ENCODE results near the gene SIX3. TPM values are rescaled to one million over a fixed set of nuclear protein-coding genes. Genes with fewer than 3 reads are reported as not detected.

Gene SIX3
- total and polyA plus RNA-seq, 2 experiments from 2014 or later = 0.21 to 0.28 TPM

DNA sequence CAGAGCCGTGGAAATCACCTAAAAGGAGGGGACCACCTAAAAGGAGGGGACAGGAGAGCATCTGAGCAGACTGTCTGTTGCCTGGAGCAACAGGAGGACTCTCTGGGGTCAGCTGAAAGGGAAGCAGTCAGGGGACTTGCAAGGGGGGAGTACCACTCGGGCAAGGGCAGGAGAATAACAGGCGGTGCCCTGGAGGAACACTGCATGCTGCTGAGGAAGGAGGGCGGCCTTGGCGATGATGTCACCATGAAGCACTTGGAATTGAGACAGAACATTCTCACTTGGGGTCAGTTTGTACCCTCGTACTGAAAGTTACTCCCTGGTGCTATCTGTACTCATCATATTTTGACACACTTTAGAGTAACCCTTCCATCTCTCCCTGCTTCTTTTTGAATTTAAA is 18.4 kb downstream of the SIX3 start:
- H3K9me2 ChIP-seq (ENCODE audit: insufficient read depth) = no peaks in the 10 kb centered on the region
- no peaks in the 10 kb centered on the region for H3K36me3 ChIP-seq (ENCODE audit: insufficient read depth)
- no peak overlapping the region for H3K4me3 ChIP-seq
- no peak overlapping the region for H3K4me2 ChIP-seq
- Mint-ChIP-seq H3K4me1 (peaks cover 22% of the 10 kb centered on the region), H3K27me3 (ENCODE audit: insufficient read depth, low read depth, poor library complexity) (peaks cover 27% of the 10 kb centered on the region), H3K36me3 (ENCODE audit: low read depth) (no peaks in the 10 kb centered on the region; the same call in 2 of the 3 replicates), H3K9me3 (no peaks in the 10 kb centered on the region), H3K27ac (no peak overlapping the region), H3K4me3 (no peak overlapping the region)
- H4K20me1 ChIP-seq (replicated peaks; ENCODE audit: insufficient read depth) = no peaks in the 10 kb centered on the region
- DNase-seq (ENCODE audit: low spot score) (no peak), ATAC-seq (no peak)
- TF ChIP-seq NANOG (IDR thresholded peaks at IDR 0.05; ENCODE audit: borderline replicate concordance) (no peak), POLR2AphosphoS5 (IDR thresholded peaks at IDR 0.05; ENCODE audit: low read depth) (no peak), JUNB (IDR thresholded peaks at IDR 0.05; ENCODE audit: unreplicated experiment) (no peak)
- TF ChIP-seq, protein P1, sequence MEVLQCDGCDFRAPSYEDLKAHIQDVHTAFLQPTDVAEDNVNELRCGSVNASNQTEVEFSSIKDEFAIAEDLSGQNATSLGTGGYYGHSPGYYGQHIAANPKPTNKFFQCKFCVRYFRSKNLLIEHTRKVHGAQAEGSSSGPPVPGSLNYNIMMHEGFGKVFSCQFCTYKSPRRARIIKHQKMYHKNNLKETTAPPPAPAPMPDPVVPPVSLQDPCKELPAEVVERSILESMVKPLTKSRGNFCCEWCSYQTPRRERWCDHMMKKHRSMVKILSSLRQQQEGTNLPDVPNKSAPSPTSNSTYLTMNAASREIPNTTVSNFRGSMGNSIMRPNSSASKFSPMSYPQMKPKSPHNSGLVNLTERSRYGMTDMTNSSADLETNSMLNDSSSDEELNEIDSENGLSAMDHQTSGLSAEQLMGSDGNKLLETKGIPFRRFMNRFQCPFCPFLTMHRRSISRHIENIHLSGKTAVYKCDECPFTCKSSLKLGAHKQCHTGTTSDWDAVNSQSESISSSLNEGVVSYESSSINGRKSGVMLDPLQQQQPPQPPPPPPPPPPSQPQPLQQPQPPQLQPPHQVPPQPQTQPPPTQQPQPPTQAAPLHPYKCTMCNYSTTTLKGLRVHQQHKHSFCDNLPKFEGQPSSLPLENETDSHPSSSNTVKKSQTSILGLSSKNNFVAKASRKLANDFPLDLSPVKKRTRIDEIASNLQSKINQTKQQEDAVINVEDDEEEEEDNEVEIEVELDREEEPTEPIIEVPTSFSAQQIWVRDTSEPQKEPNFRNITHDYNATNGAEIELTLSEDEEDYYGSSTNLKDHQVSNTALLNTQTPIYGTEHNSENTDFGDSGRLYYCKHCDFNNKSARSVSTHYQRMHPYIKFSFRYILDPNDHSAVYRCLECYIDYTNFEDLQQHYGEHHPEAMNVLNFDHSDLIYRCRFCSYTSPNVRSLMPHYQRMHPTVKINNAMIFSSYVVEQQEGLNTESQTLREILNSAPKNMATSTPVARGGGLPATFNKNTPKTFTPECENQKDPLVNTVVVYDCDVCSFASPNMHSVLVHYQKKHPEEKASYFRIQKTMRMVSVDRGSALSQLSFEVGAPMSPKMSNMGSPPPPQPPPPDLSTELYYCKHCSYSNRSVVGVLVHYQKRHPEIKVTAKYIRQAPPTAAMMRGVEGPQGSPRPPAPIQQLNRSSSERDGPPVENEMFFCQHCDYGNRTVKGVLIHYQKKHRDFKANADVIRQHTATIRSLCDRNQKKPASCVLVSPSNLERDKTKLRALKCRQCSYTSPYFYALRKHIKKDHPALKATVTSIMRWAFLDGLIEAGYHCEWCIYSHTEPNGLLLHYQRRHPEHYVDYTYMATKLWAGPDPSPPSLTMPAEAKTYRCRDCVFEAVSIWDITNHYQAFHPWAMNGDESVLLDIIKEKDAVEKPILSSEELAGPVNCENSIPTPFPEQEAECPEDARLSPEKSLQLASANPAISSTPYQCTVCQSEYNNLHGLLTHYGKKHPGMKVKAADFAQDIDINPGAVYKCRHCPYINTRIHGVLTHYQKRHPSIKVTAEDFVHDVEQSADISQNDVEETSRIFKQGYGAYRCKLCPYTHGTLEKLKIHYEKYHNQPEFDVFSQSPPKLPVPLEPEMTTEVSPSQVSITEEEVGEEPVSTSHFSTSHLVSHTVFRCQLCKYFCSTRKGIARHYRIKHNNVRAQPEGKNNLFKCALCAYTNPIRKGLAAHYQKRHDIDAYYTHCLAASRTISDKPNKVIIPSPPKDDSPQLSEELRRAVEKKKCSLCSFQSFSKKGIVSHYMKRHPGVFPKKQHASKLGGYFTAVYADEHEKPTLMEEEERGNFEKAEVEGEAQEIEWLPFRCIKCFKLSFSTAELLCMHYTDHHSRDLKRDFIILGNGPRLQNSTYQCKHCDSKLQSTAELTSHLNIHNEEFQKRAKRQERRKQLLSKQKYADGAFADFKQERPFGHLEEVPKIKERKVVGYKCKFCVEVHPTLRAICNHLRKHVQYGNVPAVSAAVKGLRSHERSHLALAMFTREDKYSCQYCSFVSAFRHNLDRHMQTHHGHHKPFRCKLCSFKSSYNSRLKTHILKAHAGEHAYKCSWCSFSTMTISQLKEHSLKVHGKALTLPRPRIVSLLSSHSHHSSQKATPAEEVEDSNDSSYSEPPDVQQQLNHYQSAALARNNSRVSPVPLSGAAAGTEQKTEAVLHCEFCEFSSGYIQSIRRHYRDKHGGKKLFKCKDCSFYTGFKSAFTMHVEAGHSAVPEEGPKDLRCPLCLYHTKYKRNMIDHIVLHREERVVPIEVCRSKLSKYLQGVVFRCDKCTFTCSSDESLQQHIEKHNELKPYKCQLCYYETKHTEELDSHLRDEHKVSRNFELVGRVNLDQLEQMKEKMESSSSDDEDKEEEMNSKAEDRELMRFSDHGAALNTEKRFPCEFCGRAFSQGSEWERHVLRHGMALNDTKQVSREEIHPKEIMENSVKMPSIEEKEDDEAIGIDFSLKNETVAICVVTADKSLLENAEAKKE (CRISPR knock-in tag; IDR thresholded peaks at IDR 0.05) = no peak
- H3F3A ChIP-seq (replicated peaks; ENCODE audit: low read depth) = 0 out of 2 replicates have a peak, but pooled peaks cover 2% of the 10 kb centered on the region
- no peak overlapping the region for H3K27ac ChIP-seq (ENCODE audit: low read depth)
- H2AFZ ChIP-seq = no peak overlapping the region
- peaks cover 34% of the 10 kb centered on the region for H3K4me1 ChIP-seq (ENCODE audit: insufficient read depth)
- peaks cover 33% of the 10 kb centered on the region for H3K27me3 ChIP-seq (ENCODE audit: insufficient read depth)
- no peaks in the 10 kb centered on the region for H3K79me2 ChIP-seq (replicated peaks; ENCODE audit: insufficient read depth)

DNA sequence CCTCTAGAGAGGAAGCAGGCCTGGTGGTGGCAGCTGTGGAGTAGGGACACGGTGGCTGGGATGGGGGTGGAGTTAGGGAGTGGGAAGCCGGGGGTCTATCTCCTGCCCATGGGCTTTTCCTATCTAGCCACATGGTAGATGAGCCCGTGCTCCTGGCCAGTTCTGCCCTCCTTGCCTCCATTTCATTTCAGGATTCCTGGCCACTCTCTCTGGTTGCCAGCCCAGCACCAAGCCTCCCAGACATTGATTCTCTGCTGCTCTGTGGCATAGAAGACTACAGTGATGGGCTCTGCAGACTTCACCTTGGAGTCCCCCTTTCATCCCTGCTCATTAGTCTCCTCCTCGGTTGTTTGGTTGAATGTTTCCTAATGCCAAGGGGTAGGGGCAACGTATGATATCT is 19.4 kb downstream of the SIX3 start:
- Histone ChIP-seq H3K4me1 (ENCODE audit: insufficient read depth) (peaks cover 28% of the 10 kb centered on the region), H3K27me3 (ENCODE audit: insufficient read depth) (peaks cover 22% of the 10 kb centered on the region), H3K79me2 (replicated peaks; ENCODE audit: insufficient read depth) (no peaks in the 10 kb centered on the region), H3K36me3 (ENCODE audit: insufficient read depth) (no peaks in the 10 kb centered on the region), H3K9me2 (ENCODE audit: insufficient read depth) (no peaks in the 10 kb centered on the region), H3F3A (replicated peaks; ENCODE audit: low read depth) (no peaks in the 10 kb centered on the region), H3K4me3 (no peak overlapping the region), H4K20me1 (replicated peaks; ENCODE audit: insufficient read depth) (no peaks in the 10 kb centered on the region), H2AFZ (no peak overlapping the region), H3K4me2 (no peak overlapping the region), H3K27ac (ENCODE audit: low read depth) (no peak overlapping the region)
- Mint-ChIP-seq H3K9me3 (no peaks in the 10 kb centered on the region), H3K4me1 (peaks cover 16% of the 10 kb centered on the region), H3K36me3 (ENCODE audit: low read depth) (no peaks in the 10 kb centered on the region), H3K27me3 (ENCODE audit: insufficient read depth, low read depth, poor library complexity) (peaks cover 17% of the 10 kb centered on the region), H3K27ac (no peak overlapping the region), H3K4me3 (no peak overlapping the region)
- ATAC-seq (no peak), DNase-seq (ENCODE audit: low spot score) (no peak)
- TF ChIP-seq, protein P2, sequence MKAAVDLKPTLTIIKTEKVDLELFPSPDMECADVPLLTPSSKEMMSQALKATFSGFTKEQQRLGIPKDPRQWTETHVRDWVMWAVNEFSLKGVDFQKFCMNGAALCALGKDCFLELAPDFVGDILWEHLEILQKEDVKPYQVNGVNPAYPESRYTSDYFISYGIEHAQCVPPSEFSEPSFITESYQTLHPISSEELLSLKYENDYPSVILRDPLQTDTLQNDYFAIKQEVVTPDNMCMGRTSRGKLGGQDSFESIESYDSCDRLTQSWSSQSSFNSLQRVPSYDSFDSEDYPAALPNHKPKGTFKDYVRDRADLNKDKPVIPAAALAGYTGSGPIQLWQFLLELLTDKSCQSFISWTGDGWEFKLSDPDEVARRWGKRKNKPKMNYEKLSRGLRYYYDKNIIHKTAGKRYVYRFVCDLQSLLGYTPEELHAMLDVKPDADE (IDR thresholded peaks at IDR 0.05) = no peak
- TF ChIP-seq, protein P3, sequence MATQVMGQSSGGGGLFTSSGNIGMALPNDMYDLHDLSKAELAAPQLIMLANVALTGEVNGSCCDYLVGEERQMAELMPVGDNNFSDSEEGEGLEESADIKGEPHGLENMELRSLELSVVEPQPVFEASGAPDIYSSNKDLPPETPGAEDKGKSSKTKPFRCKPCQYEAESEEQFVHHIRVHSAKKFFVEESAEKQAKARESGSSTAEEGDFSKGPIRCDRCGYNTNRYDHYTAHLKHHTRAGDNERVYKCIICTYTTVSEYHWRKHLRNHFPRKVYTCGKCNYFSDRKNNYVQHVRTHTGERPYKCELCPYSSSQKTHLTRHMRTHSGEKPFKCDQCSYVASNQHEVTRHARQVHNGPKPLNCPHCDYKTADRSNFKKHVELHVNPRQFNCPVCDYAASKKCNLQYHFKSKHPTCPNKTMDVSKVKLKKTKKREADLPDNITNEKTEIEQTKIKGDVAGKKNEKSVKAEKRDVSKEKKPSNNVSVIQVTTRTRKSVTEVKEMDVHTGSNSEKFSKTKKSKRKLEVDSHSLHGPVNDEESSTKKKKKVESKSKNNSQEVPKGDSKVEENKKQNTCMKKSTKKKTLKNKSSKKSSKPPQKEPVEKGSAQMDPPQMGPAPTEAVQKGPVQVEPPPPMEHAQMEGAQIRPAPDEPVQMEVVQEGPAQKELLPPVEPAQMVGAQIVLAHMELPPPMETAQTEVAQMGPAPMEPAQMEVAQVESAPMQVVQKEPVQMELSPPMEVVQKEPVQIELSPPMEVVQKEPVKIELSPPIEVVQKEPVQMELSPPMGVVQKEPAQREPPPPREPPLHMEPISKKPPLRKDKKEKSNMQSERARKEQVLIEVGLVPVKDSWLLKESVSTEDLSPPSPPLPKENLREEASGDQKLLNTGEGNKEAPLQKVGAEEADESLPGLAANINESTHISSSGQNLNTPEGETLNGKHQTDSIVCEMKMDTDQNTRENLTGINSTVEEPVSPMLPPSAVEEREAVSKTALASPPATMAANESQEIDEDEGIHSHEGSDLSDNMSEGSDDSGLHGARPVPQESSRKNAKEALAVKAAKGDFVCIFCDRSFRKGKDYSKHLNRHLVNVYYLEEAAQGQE (IDR thresholded peaks at IDR 0.05; ENCODE audit: unreplicated experiment) = no peak
- no peak for TF ChIP-seq STAT1 (IDR thresholded peaks at IDR 0.05; ENCODE audit: unreplicated experiment)

All from GM23338 (cell line).